IMR-90 (cell line): Measurements from ENCODE around the gene LHFPL6. TPM values are rescaled to one million over a fixed set of nuclear protein-coding genes. Genes with fewer than 3 reads are reported as not detected.
A peak's percentile ranks its signal among the peaks of the same experiment; 100 is the strongest.

Experiments used
- ATAC-seq: fragments of 200-7000 bp; cut with Tn5 transposase; 2 replicates; pipeline ENCODE4 v1.9.1; 2020; ENCODE audit warnings: low read depth, mild to moderate bottlenecking, moderate library complexity
- BruUV-seq: library from RNA; stranded (reverse); fragments of 400-500 nt; replicated peaks from 2 replicates; lab custom pipeline; 2021; lab: Mats Ljungman, UMichigan
- CTCF ChIA-PET: fragments of 300-600 bp; formaldehyde crosslinking; extraction: SDS; loops from one replicate; lab custom pipeline; 2021; ENCODE audit warnings: antibody characterized with exemption; lab: Yijun Ruan, JAX
- POLR2A ChIA-PET: fragments of 300-600 bp; sonication (Branson Sonifier 250); formaldehyde crosslinking; loops from one replicate; lab custom pipeline; 2022; ENCODE audit warnings: antibody characterized with exemption; ENCODE audit not compliant: unreplicated experiment; lab: Charles Lee
- DNase-seq: peaks from one replicate; pipeline ENCODE4 v3.0.0; 2013
- H2AFZ ChIP-seq: replicated peaks from 2 replicates; pipeline ENCODE3; 2013; ENCODE audit warnings: low read length, mild to moderate bottlenecking; ENCODE audit not compliant: poor library complexity
- H2AK5ac ChIP-seq: 2 replicates; pipeline ENCODE4 v1.6.1; 2013; ENCODE audit warnings: low read depth, low read length, inconsistent platforms
- H2AK9ac ChIP-seq: replicated peaks from 2 replicates; pipeline ENCODE3; 2013; ENCODE audit warnings: mild to moderate bottlenecking, low read depth, low read length, moderate library complexity; ENCODE audit not compliant: poor library complexity
- H2BK120ac ChIP-seq: 2 replicates; pipeline ENCODE4 v1.6.1; 2013; ENCODE audit warnings: low read depth, low read length, inconsistent platforms
- H2BK15ac ChIP-seq: 3 replicates; pipeline ENCODE4 v1.6.1; 2013; ENCODE audit warnings: low read depth, low read length, inconsistent platforms
- H2BK20ac ChIP-seq: 2 replicates; pipeline ENCODE4 v1.6.1; 2013; ENCODE audit warnings: low read depth, mild to moderate bottlenecking, inconsistent platforms, low read length, moderate library complexity
- H2BK5ac ChIP-seq: 2 replicates; pipeline ENCODE4 v1.6.1; 2013; ENCODE audit warnings: mild to moderate bottlenecking, low read depth, low read length, inconsistent platforms; ENCODE audit not compliant: poor library complexity, severe bottlenecking
- H3K14ac ChIP-seq: replicated peaks from 2 replicates; pipeline ENCODE4 v1.6.1; 2013; ENCODE audit warnings: low read depth, low read length, inconsistent platforms
- H3K18ac ChIP-seq: 2 replicates; pipeline ENCODE4 v1.6.1; 2013; ENCODE audit warnings: low read depth, low read length, control low read depth
- H3K23ac ChIP-seq: 2 replicates; pipeline ENCODE4 v1.6.1; 2013; ENCODE audit warnings: low read depth, low read length, inconsistent platforms
- H3K27ac ChIP-seq: 2 replicates; pipeline ENCODE4 v1.5.1; 2013; ENCODE audit warnings: mild to moderate bottlenecking, control low read depth, low read length; ENCODE audit not compliant: insufficient read depth
- H3K27me3 ChIP-seq: 2 replicates; pipeline ENCODE4 v1.6.1; 2013; ENCODE audit warnings: low read length; ENCODE audit not compliant: control insufficient read depth, insufficient read depth
- H3K36me3 ChIP-seq: 2 replicates; pipeline ENCODE4 v1.6.1; 2013; ENCODE audit warnings: low read length, mixed read lengths; ENCODE audit not compliant: control insufficient read depth, insufficient read depth
- H3K4ac ChIP-seq: 2 replicates; pipeline ENCODE4 v1.6.1; 2013; ENCODE audit warnings: low read depth, low read length, inconsistent platforms
- H3K4me1 ChIP-seq: 2 replicates; pipeline ENCODE4 v1.6.1; 2013; ENCODE audit warnings: low read length, mixed read lengths; ENCODE audit not compliant: control insufficient read depth, insufficient read depth
- H3K4me2 ChIP-seq: 2 replicates; pipeline ENCODE4 v1.6.1; 2013; ENCODE audit warnings: low read depth, mild to moderate bottlenecking, control low read depth, low read length, moderate library complexity
- H3K4me3 ChIP-seq: 2 replicates; pipeline ENCODE4 v1.5.1; 2013; ENCODE audit warnings: low read depth, mild to moderate bottlenecking, control low read depth, low read length, moderate library complexity; ENCODE audit not compliant: insufficient read depth
- H3K56ac ChIP-seq: 2 replicates; pipeline ENCODE4 v1.6.1; 2013; ENCODE audit warnings: low read length, inconsistent platforms; ENCODE audit not compliant: insufficient read depth; ENCODE audit errors: extremely low read depth
- H3K79me1 ChIP-seq, 2 experiments: 2 replicates each; pipeline ENCODE4 v1.6.1; 2013; ENCODE audit warnings: low read length in 2 of 2, inconsistent platforms in 1 of 2, low read depth in 1 of 2
- H3K9ac ChIP-seq: 2 replicates; pipeline ENCODE4 v1.6.1; 2013; ENCODE audit warnings: low read depth, low read length, control low read depth
- H3K9me1 ChIP-seq: 2 replicates; pipeline ENCODE4 v1.6.1; 2013; ENCODE audit warnings: low read length, inconsistent platforms; ENCODE audit not compliant: insufficient read depth
- H3K9me3 ChIP-seq: 2 replicates; pipeline ENCODE4 v1.6.1; 2013; ENCODE audit warnings: low read length; ENCODE audit not compliant: control insufficient read depth, insufficient read depth
- H4K20me1 ChIP-seq: 2 replicates; pipeline ENCODE4 v1.6.1; 2013; ENCODE audit warnings: low read length, inconsistent platforms; ENCODE audit not compliant: insufficient read depth
- H4K5ac ChIP-seq: 2 replicates; pipeline ENCODE4 v1.6.1; 2013; ENCODE audit warnings: mild to moderate bottlenecking, low read depth, low read length, control low read depth
- H4K8ac ChIP-seq, 2 experiments: 2 replicates each; pipeline ENCODE4 v1.6.1; 2013; ENCODE audit warnings: low read depth in 2 of 2, low read length in 2 of 2, control low read depth in 1 of 2, inconsistent platforms in 1 of 2
- H4K91ac ChIP-seq: 2 replicates; pipeline ENCODE4 v1.6.1; 2013; ENCODE audit warnings: low read depth, low read length, inconsistent platforms; ENCODE audit not compliant: insufficient read depth
- BHLHE40 ChIP-seq: fragments of 150-350 bp; IDR thresholded peaks from 2 replicates; pipeline ENCODE4 v1.6.1; 2016; ENCODE audit warnings: mild to moderate bottlenecking, low read depth, low read length
- CEBPB ChIP-seq: IDR thresholded peaks from 2 replicates; pipeline ENCODE4 v1.6.1; 2012; ENCODE audit warnings: low read depth, low read length, improper control_type of control experiment
- CHD1 ChIP-seq: IDR thresholded peaks from 2 replicates; pipeline ENCODE4 v1.6.1; 2012; ENCODE audit warnings: low read depth, low read length, improper control_type of control experiment
- ELK1 ChIP-seq: fragments of 150-350 bp; IDR thresholded peaks from 2 replicates; pipeline ENCODE4 v1.6.1; 2016; ENCODE audit warnings: low read depth, mild to moderate bottlenecking, low read length, moderate library complexity, borderline replicate concordance
- FOS ChIP-seq: fragments of 150-350 bp; IDR thresholded peaks from 2 replicates; pipeline ENCODE4 v1.6.1; 2016; ENCODE audit warnings: low read depth, low read length
- MAFK ChIP-seq: IDR thresholded peaks from 2 replicates; pipeline ENCODE4 v1.6.1; 2012; ENCODE audit warnings: low read depth, low read length, improper control_type of control experiment
- MAZ ChIP-seq: IDR thresholded peaks from 2 replicates; pipeline ENCODE4 v1.6.1; 2012; ENCODE audit warnings: low read depth, mild to moderate bottlenecking, low read length, improper control_type of control experiment, moderate library complexity, borderline replicate concordance
- NFE2L2 ChIP-seq: fragments of 150-350 bp; IDR thresholded peaks from 2 replicates; pipeline ENCODE4 v1.6.1; 2016; ENCODE audit warnings: low read depth, mild to moderate bottlenecking, low read length
- RAD21 ChIP-seq: IDR thresholded peaks from 2 replicates; pipeline ENCODE4 v1.6.1; 2012; ENCODE audit warnings: low read length, improper control_type of control experiment
- WGBS, 2 experiments: methylation state at CpG; one replicate each; pipeline versions ENCODE4 v1.1.5 to v1.1.7; 2013; ENCODE audit warnings: missing lambda C conversion rate in 2 of 2; ENCODE audit not compliant: insufficient read length in 1 of 2; ENCODE audit errors: extremely low coverage in 2 of 2; 5-methylcytosine and 5-hydroxymethylcytosine counted together
- dilution Hi-C: fragments of 300-500 bp; cut with HindIII; formaldehyde crosslinking; loops from one replicate; pipeline ENCODE4 v1.14.3; 2018; ENCODE audit warnings: low sequenced_read_pairs; ENCODE audit not compliant: unreplicated experiment
- in situ Hi-C: fragments of 300-500 bp; cut with MboI; formaldehyde crosslinking; loops from 3 replicates; pipeline ENCODE4 v1.14.3; 2019; ENCODE audit warnings: low sequenced_read_pairs, inconsistent platforms, mixed read lengths
- intact Hi-C: fragments of 100-400 bp; cut with micrococcal nuclease; formaldehyde crosslinking; loops from 2 replicates; pipeline ENCODE4 v1.10.0; 2022
- polyA plus RNA-seq, 3 experiments: library from polyadenylated mRNA; depleted of rRNA; stranded (reverse); fragments of >200 nt; gene quantifications; 2 replicates each; pipeline ENCODE4 v1.2.3, GENCODE V29; 2012; ENCODE audit warnings: low replicate concordance in 1 of 3
- total RNA-seq: library from RNA; depleted of rRNA; stranded (reverse); fragments of >200 nt; gene quantifications from 2 replicates; pipeline ENCODE4 v1.2.3, GENCODE V29; 2012

The LHFPL6 gene
- total and polyA plus RNA-seq, 2 of the 4 experiments (the other 2 are of a cell fraction), result 24.7 to 36.1 TPM

- Histone ChIP-seq H2BK15ac (no peak overlapping the region), H3K36me3 (no peaks in the 10 kb centered on the region), H2BK20ac (no peak overlapping the region), H3K27me3 (no peaks in the 10 kb centered on the region), H3K18ac (no peak overlapping the region), H3K9ac (no peak overlapping the region), H3K56ac (no peak overlapping the region), H3K4me2 (no peak overlapping the region), H3K4me1 (no peaks in the 10 kb centered on the region; the same call in 1 of the 2 replicates), H3K14ac (no peak overlapping the region), H4K91ac (no peak overlapping the region), H2AFZ (peak overlapping the region; percentile 33), H2BK120ac (no peak overlapping the region), H4K5ac (no peak overlapping the region), H2BK5ac (no peak overlapping the region), H3K23ac (no peak overlapping the region), H3K9me1 (peaks cover 8% of the 10 kb centered on the region), H2AK9ac (no peak overlapping the region), H3K4me3 (no peak overlapping the region), H4K20me1 (no peaks in the 10 kb centered on the region; the same call in 1 of the 2 replicates), H3K27ac (no peak overlapping the region), H3K79me1 (peaks cover 4 to 10% of the 10 kb centered on the region in 2 experiments; a peak in 2 of 4 replicates), H3K4ac (no peak overlapping the region), H3K9me3 (no peaks in the 10 kb centered on the region), H4K8ac (no peak overlapping the region), H2AK5ac (0 out of 2 replicates have a peak overlapping the region, but pooled peaks have one; percentile 60)
- ChIA-PET POLR2A (no interaction called here), CTCF (interaction anchor here (0.6 kb wide), 1 partner anchor 55 kb away, joined by 6 read pairs; no protein-coding TSS in a partner anchor)
- WGBS, 2 experiments, result no CpG with 5 or more reads among the region's 2 CpGs
- in situ Hi-C loops (no loop called here), dilution Hi-C loops (no loop called here), intact Hi-C loops (no loop called here)
- DNase-seq (no peak), ATAC-seq (no peak; the same call in 1 of the 2 replicates)
- TF ChIP-seq CEBPB, result no peak
- no peak for TF ChIP-seq RAD21
- TF ChIP-seq NFE2L2, result no peak
- TF ChIP-seq BHLHE40, result no peak
- TF ChIP-seq MAZ, result no peak
- no peak for TF ChIP-seq MAFK
- TF ChIP-seq FOS, result no peak
- TF ChIP-seq ELK1, result no peak
- no peak for TF ChIP-seq CHD1
- BruUV-seq, result no TSS peak
Observed at GRCh38 chr13:39474600-39474999, 128.4 kb downstream of the LHFPL6 start.
